ENCODE results near the gene NLGN3. TPM values are rescaled to one million over a fixed set of nuclear protein-coding genes. Genes with fewer than 3 reads are reported as not detected.
"Not testable (repeated sequence)": the region's sequence is repeated elsewhere in the genome, so short reads cannot be mapped to it uniquely, and the experiment has no call there.

NLGN3 gene
- total and polyA plus RNA-seq, 3 experiments from 2014 or later: 0.16 to 0.69 (median 0.46) TPM

- no peaks in the 10 kb centered on the region for H3K36me3 ChIP-seq (ENCODE audit: insufficient read depth, low read length)
- Mint-ChIP-seq H3K27me3 (peaks cover 0 to 5% of the 10 kb centered on the region in 2 donors), H3K36me3 (peaks cover 0 to 37% (median 4%) of the 10 kb centered on the region in 3 donors), H3K4me1 (peaks cover 0 to 13% (median 8%) of the 10 kb centered on the region in 3 donors), H3K27ac (peak overlapping the region in 2 of 8 donors; percentile 18 to 25), H3K4me3 (no peak overlapping the region), H3K9me3 (no peaks in the 10 kb centered on the region)
- no peaks in the 10 kb centered on the region for H3K4me1 ChIP-seq (ENCODE audit: insufficient read depth, low read length)
- no peak overlapping the region for H3K27ac ChIP-seq (ENCODE audit: low read depth, low read length)
- H3K27me3 ChIP-seq (ENCODE audit: insufficient read depth, low read length, poor library complexity, severe bottlenecking): no peaks in the 10 kb centered on the region
- POLR2A ChIA-PET: no interaction called here
- CTCF ChIA-PET: no interaction called here
- no peaks in the 10 kb centered on the region for H3K9me3 ChIP-seq (ENCODE audit: low read length)
- no peak for DNase-seq
- H3K4me3 ChIP-seq (ENCODE audit: low read length): no peak overlapping the region
Measured at GRCh38 chrX:71171110-71171801, 26.6 kb downstream of the NLGN3 start.

DNA sequence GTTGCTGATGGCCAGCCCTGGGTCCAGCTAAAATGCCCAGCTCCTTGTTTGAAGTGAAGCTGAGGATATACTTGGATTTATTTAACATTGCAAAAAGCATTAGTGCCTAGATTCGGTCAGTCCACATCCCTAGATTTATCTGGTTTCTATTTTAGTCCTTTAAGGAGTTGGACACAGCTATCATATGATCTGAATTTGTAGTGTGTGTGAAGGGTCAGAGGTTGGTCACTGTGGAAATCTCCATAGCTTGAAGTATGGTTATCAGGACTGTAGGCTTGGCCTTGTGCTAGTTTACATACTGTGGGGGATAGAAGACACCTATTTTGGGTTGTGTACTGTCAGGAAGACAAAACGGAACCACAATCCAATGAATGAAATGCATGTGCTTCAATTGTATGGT lies 28.8 kb downstream of the NLGN3 start:
- no peak overlapping the region for H3K4me3 ChIP-seq (ENCODE audit: low read length)
- Mint-ChIP-seq H3K36me3 (peaks cover 0 to 40% (median 4%) of the 10 kb centered on the region in 3 donors), H3K27ac (no peak overlapping the region), H3K4me3 (no peak overlapping the region), H3K27me3 (peaks cover 0 to 7% of the 10 kb centered on the region in 2 donors), H3K9me3 (no peaks in the 10 kb centered on the region), H3K4me1 (peaks cover 0 to 9% (median 8%) of the 10 kb centered on the region in 3 donors)
- H3K4me1 ChIP-seq (ENCODE audit: insufficient read depth, low read length): no peaks in the 10 kb centered on the region
- POLR2A ChIA-PET: interaction anchor here (0.6 kb wide), 1 partner anchor 29 kb away, joined by 5 read pairs; no protein-coding TSS in a partner anchor
- H3K27ac ChIP-seq (ENCODE audit: low read depth, low read length): no peak overlapping the region
- H3K9me3 ChIP-seq (ENCODE audit: low read length): no peaks in the 10 kb centered on the region
- H3K27me3 ChIP-seq (ENCODE audit: insufficient read depth, low read length, poor library complexity, severe bottlenecking): no peaks in the 10 kb centered on the region
- CTCF ChIA-PET: interaction anchor here (1.5 kb wide), 1 partner anchor 204 kb away, joined by 3 read pairs; no protein-coding TSS in a partner anchor
- no peaks in the 10 kb centered on the region for H3K36me3 ChIP-seq (ENCODE audit: insufficient read depth, low read length)
- DNase-seq: no peak

DNA sequence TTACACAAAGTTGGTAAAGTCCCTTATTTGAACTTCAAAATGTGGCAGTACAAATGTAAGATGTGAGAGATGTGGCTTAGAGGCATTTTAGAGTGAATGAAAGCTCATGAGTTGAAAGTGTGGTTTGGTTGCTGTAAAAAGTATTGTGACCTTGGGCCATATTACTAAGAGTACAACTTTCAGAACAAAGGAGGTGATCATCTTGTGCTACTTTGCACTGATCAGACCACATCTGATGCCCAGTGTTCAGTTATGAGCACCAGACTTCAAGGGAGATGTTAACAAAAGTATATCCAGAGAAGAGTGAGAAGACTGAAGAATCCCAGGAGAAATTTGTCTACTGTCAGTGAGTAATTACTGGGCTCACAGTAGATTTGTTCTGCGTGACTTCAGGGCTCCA lies 30.2 kb downstream of the NLGN3 start:
- Mint-ChIP-seq H3K4me1 (peaks cover 8 to 16% (median 11%) of the 10 kb centered on the region in 3 donors), H3K27me3 (peaks cover 0 to 7% of the 10 kb centered on the region in 2 donors), H3K27ac (no peak overlapping the region), H3K4me3 (no peak overlapping the region), H3K36me3 (peaks cover 0 to 43% (median 4%) of the 10 kb centered on the region in 3 donors), H3K9me3 (no peaks in the 10 kb centered on the region)
- Histone ChIP-seq H3K27me3 (ENCODE audit: insufficient read depth, low read length, poor library complexity, severe bottlenecking) (no peaks in the 10 kb centered on the region), H3K4me3 (ENCODE audit: low read length) (no peak overlapping the region), H3K36me3 (ENCODE audit: insufficient read depth, low read length) (no peaks in the 10 kb centered on the region), H3K27ac (ENCODE audit: low read depth, low read length) (no peak overlapping the region), H3K9me3 (ENCODE audit: low read length) (no peaks in the 10 kb centered on the region), H3K4me1 (ENCODE audit: insufficient read depth, low read length) (no peaks in the 10 kb centered on the region)
- no peak for DNase-seq
- ChIA-PET POLR2A (no interaction called here), CTCF (interaction anchor here (1.1 kb wide), 1 partner anchor 72 kb away, joined by 3 read pairs; no protein-coding TSS in a partner anchor)

DNA sequence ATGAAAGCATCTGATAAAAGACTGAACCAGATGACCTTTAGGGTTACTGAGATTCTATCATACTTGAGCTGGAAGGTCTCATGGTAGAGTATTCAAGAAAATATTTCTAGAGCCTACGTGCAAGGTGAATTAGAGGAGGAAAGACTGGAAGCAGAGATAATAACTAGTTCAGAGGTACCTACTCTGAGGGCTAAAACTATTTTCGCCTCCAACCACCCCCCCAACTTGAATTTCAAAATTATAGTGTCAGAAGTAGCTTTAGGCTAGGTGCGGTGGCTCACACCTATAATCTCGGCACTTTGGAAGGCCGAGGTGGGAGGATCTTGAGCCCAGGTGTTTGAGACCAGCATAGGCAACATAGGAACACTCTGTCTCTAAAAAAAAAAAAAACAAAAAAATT lies 30.9 kb downstream of the NLGN3 start:
- peaks cover 0 to 5% of the 10 kb centered on the region in 2 donors for H3K27me3 Mint-ChIP-seq
- H3K27ac ChIP-seq (ENCODE audit: low read depth, low read length): no peak overlapping the region

GRCh38 chrX:71177327-71177726 lies 32.7 kb downstream of the NLGN3 start:
- no peak for DNase-seq
- Mint-ChIP-seq H3K27me3 (peaks cover 0 to 7% of the 10 kb centered on the region in 2 donors), H3K4me1 (peaks cover 5 to 17% (median 15%) of the 10 kb centered on the region in 3 donors), H3K9me3 (no peaks in the 10 kb centered on the region), H3K4me3 (no peak overlapping the region), H3K36me3 (peaks cover 0 to 44% (median 4%) of the 10 kb centered on the region in 3 donors), H3K27ac (peak overlapping the region in 1 of 8 donors; percentile 5)
- no peaks in the 10 kb centered on the region for H3K9me3 ChIP-seq (ENCODE audit: low read length)
- H3K4me3 ChIP-seq (ENCODE audit: low read length): no peak overlapping the region
- no peak overlapping the region for H3K27ac ChIP-seq (ENCODE audit: low read depth, low read length)
- H3K36me3 ChIP-seq (ENCODE audit: insufficient read depth, low read length): no peaks in the 10 kb centered on the region
- POLR2A ChIA-PET: no interaction called here
- no peaks in the 10 kb centered on the region for H3K27me3 ChIP-seq (ENCODE audit: insufficient read depth, low read length, poor library complexity, severe bottlenecking)
- CTCF ChIA-PET: no interaction called here
- no peaks in the 10 kb centered on the region for H3K4me1 ChIP-seq (ENCODE audit: insufficient read depth, low read length)

More for the DNA sequence above, 30.9 kb downstream of the NLGN3 start:
- Histone ChIP-seq H3K9me3 (ENCODE audit: low read length) (no peaks in the 10 kb centered on the region), H3K4me1 (ENCODE audit: insufficient read depth, low read length) (no peaks in the 10 kb centered on the region), H3K36me3 (ENCODE audit: insufficient read depth, low read length) (no peaks in the 10 kb centered on the region), H3K4me3 (ENCODE audit: low read length) (no peak overlapping the region), H3K27me3 (ENCODE audit: insufficient read depth, low read length, poor library complexity, severe bottlenecking) (no peaks in the 10 kb centered on the region)
- Mint-ChIP-seq H3K4me3 (no peak overlapping the region), H3K36me3 (peaks cover 0 to 43% (median 4%) of the 10 kb centered on the region in 3 donors), H3K27ac (no peak overlapping the region), H3K9me3 (no peaks in the 10 kb centered on the region), H3K4me1 (peaks cover 8 to 16% (median 9%) of the 10 kb centered on the region in 3 donors)
- POLR2A ChIA-PET: no interaction called here
- DNase-seq: no peak
- CTCF ChIA-PET: interaction anchor here (1.1 kb wide), 1 partner anchor 44 kb away, joined by 3 read pairs; no protein-coding TSS in a partner anchor

GRCh38 chrX:71178908-71179307 lies 34.3 kb downstream of the NLGN3 start:
- Histone ChIP-seq H3K27me3 (ENCODE audit: insufficient read depth, low read length, poor library complexity, severe bottlenecking) (no peaks in the 10 kb centered on the region), H3K27ac (ENCODE audit: low read depth, low read length) (no peak overlapping the region), H3K36me3 (ENCODE audit: insufficient read depth, low read length) (no peaks in the 10 kb centered on the region), H3K4me1 (ENCODE audit: insufficient read depth, low read length) (peaks cover 6% of the 10 kb centered on the region), H3K9me3 (ENCODE audit: low read length) (no peaks in the 10 kb centered on the region), H3K4me3 (ENCODE audit: low read length) (no peak overlapping the region)
- ChIA-PET CTCF (interaction anchor here (0.9 to 1.2 kb wide), 3 partner anchors 60 to 209 kb away, joined by 3 read pairs; no protein-coding TSS in a partner anchor), POLR2A (no interaction called here)
- Mint-ChIP-seq H3K9me3 (no peaks in the 10 kb centered on the region), H3K4me3 (peak overlapping the region in 1 of 7 donors; percentile 42), H3K27ac (peak overlapping the region in 6 of 8 donors; percentile 42 to 94 (median 79)), H3K4me1 (peaks cover 8 to 23% (median 21%) of the 10 kb centered on the region in 3 donors), H3K27me3 (peaks cover 0 to 7% of the 10 kb centered on the region in 2 donors), H3K36me3 (peaks cover 0 to 35% (median 2%) of the 10 kb centered on the region in 3 donors)
- peak; percentile 7 to 54 (median 24) for DNase-seq

- not testable (repeated sequence) for DNase-seq; H3K27ac ChIP-seq (ENCODE audit: low read depth, low read length); H3K27me3 Mint-ChIP-seq; H3K4me1 ChIP-seq (ENCODE audit: insufficient read depth, low read length); H3K9me3 Mint-ChIP-seq; H3K36me3 ChIP-seq (ENCODE audit: insufficient read depth, low read length); H3K9me3 ChIP-seq (ENCODE audit: low read length); H3K27me3 ChIP-seq (ENCODE audit: insufficient read depth, low read length, poor library complexity, severe bottlenecking); H3K4me3 ChIP-seq (ENCODE audit: low read length)
- peaks cover 8 to 27% (median 23%) of the 10 kb centered on the region in 3 donors for H3K4me1 Mint-ChIP-seq
- H3K4me3 Mint-ChIP-seq: peak overlapping the region in 5 of 7 donors; percentile 22 to 95 (median 48)
- H3K36me3 Mint-ChIP-seq: peaks cover 0 to 30% (median 0%) of the 10 kb centered on the region in 3 donors
- H3K27ac Mint-ChIP-seq: peak overlapping the region in 6 of 8 donors; percentile 23 to 51 (median 44)
- ChIA-PET POLR2A (interaction anchor here (0.7 to 2.2 kb wide), 6 partner anchors 69 to 411 kb away, joined by 3 to 24 read pairs (median 7); partner anchors contain the start of genes IL2RG and TAF1), CTCF (interaction anchor here (0.7 to 2.8 kb wide), 4 partner anchors 17 to 103 kb away, joined by 3 to 11 read pairs (median 4); partner anchors contain the start of gene NONO)
Measured at GRCh38 chrX:71180579-71181265, 36.1 kb downstream of the NLGN3 start.

Data from CD8-positive, alpha-beta memory T cell (primary cell).